ENCODE results near the gene SMAD7.

GRCh38 chr18:48885266-48885923 is 65.4 kb downstream of the SMAD7 start:
- TF ChIP-seq CTCF (conservative IDR thresholded peaks at IDR 0.05; ENCODE audit: low read depth in 2 of 2) (no peak), POLR2AphosphoS5 (IDR thresholded peaks at IDR 0.05; ENCODE audit: low read depth) (no peak), REST (IDR thresholded peaks at IDR 0.05; ENCODE audit: unreplicated experiment) (no peak), EZH2 (IDR thresholded peaks at IDR 0.05; ENCODE audit: low read depth, unreplicated experiment) (no peak), NANOG (IDR thresholded peaks at IDR 0.05; ENCODE audit: borderline replicate concordance) (no peak), EZH2phosphoT487 (IDR thresholded peaks at IDR 0.05; ENCODE audit: unreplicated experiment) (no peak), CREB1 (CRISPR knock-in tag; IDR thresholded peaks at IDR 0.05; ENCODE audit: low read depth) (no peak), STAT1 (IDR thresholded peaks at IDR 0.05; ENCODE audit: unreplicated experiment) (no peak), ETS1 (IDR thresholded peaks at IDR 0.05) (no peak), ZNF114 (CRISPR knock-in tag; IDR thresholded peaks at IDR 0.05) (no peak), ZNF462 (CRISPR knock-in tag; IDR thresholded peaks at IDR 0.05) (no peak), JUNB (IDR thresholded peaks at IDR 0.05; ENCODE audit: unreplicated experiment) (no peak)
